SK-N-SH treated with all-trans-retinoic acid at 6 μM for 48 hours (cell line): ENCODE results near the gene RPS6KA2.

ENCODE experiments used
- ATAC-seq: fragments of 200-7000 bp; cut with Tn5 transposase; 3 replicates; pipeline ENCODE4 v1.9.1; 2020; ENCODE audit warnings: mild to moderate bottlenecking, moderate library complexity
- ARNTL ChIP-seq: fragments of 450-650 bp; formaldehyde crosslinking; IDR thresholded peaks from 2 replicates; pipeline ENCODE4 v1.5.0; 2020; ENCODE audit warnings: low read depth, mild to moderate bottlenecking, moderate library complexity, borderline replicate concordance
- BACH2 ChIP-seq: fragments of 250-450 bp; sonication (Bioruptor Pico); IDR thresholded peaks from 2 replicates; pipeline ENCODE4 v1.9.0; 2021; ENCODE audit warnings: mild to moderate bottlenecking, borderline replicate concordance
- CREB5 ChIP-seq: fragments of 250-450 bp; sonication (Bioruptor Pico); IDR thresholded peaks from 2 replicates; pipeline ENCODE4 v1.5.1; 2020; ENCODE audit warnings: low read depth, mild to moderate bottlenecking, moderate library complexity
- CSDC2 ChIP-seq: fragments of 250-450 bp; sonication (Bioruptor Pico); IDR thresholded peaks from 2 replicates; pipeline ENCODE4 v1.5.0; 2020; ENCODE audit warnings: mild to moderate bottlenecking, moderate library complexity
- ESRRG ChIP-seq: fragments of 250-450 bp; sonication (Bioruptor Pico); IDR thresholded peaks from 2 replicates; pipeline ENCODE4 v1.6.1; 2021; ENCODE audit warnings: mild to moderate bottlenecking
- GLIS3 ChIP-seq: fragments of 250-450 bp; sonication (Bioruptor Pico); IDR thresholded peaks from 2 replicates; pipeline ENCODE4 v1.5.0; 2020; ENCODE audit warnings: mild to moderate bottlenecking, moderate library complexity
- ISL1 ChIP-seq: fragments of 250-450 bp; sonication (Bioruptor Pico); IDR thresholded peaks from 2 replicates; pipeline ENCODE4 v2.1.2; 2022; ENCODE audit warnings: mild to moderate bottlenecking, moderate library complexity
- OSR1 ChIP-seq: fragments of 250-450 bp; sonication (Bioruptor Pico); IDR thresholded peaks from 2 replicates; pipeline ENCODE4 v1.8.0; 2022; ENCODE audit warnings: moderate library complexity, mild to moderate bottlenecking, inconsistent platforms
- PPARA ChIP-seq: fragments of 250-450 bp; sonication (Bioruptor Pico); IDR thresholded peaks from 2 replicates; pipeline ENCODE4 v1.5.0; 2020; ENCODE audit warnings: mild to moderate bottlenecking, borderline replicate concordance
- RARB ChIP-seq: fragments of 250-450 bp; sonication (Bioruptor Pico); IDR thresholded peaks from 2 replicates; pipeline ENCODE4 v1.8.0; 2021; ENCODE audit warnings: mild to moderate bottlenecking, moderate library complexity
- TCF4 ChIP-seq: fragments of 250-450 bp; sonication (Bioruptor Pico); IDR thresholded peaks from 2 replicates; pipeline ENCODE4 v1.8.0; 2021; ENCODE audit warnings: mild to moderate bottlenecking, moderate library complexity, borderline replicate concordance
- TOX ChIP-seq: fragments of 250-450 bp; sonication (Bioruptor Pico); IDR thresholded peaks from 2 replicates; pipeline ENCODE4 v1.8.0; 2021; ENCODE audit warnings: mild to moderate bottlenecking, moderate library complexity, borderline replicate concordance
- ZC3H10 ChIP-seq: fragments of 250-450 bp; sonication (Bioruptor Pico); IDR thresholded peaks from 2 replicates; pipeline ENCODE4 v1.5.1; 2021; ENCODE audit warnings: mild to moderate bottlenecking, moderate library complexity
- ZFP3 ChIP-seq: fragments of 250-450 bp; sonication (Bioruptor Pico); IDR thresholded peaks from 2 replicates; pipeline ENCODE4 v1.5.0; 2020; ENCODE audit warnings: mild to moderate bottlenecking, moderate library complexity
- ZFP30 ChIP-seq: fragments of 450-650 bp; formaldehyde crosslinking; IDR thresholded peaks from 2 replicates; pipeline ENCODE4 v1.5.0; 2022; ENCODE audit warnings: mild to moderate bottlenecking, moderate library complexity
- ZNF565 ChIP-seq: fragments of 450-650 bp; formaldehyde crosslinking; conservative IDR thresholded peaks from 2 replicates; pipeline ENCODE4 v1.5.0; 2020; ENCODE audit warnings: low read depth, mild to moderate bottlenecking, moderate library complexity
- ZNF70 ChIP-seq: fragments of 450-650 bp; formaldehyde crosslinking; IDR thresholded peaks from 2 replicates; pipeline ENCODE4 v1.5.0; 2020; ENCODE audit warnings: mild to moderate bottlenecking, moderate library complexity
- ZNF8 ChIP-seq: fragments of 450-650 bp; formaldehyde crosslinking; IDR thresholded peaks from 2 replicates; pipeline ENCODE4 v1.5.0; 2020; ENCODE audit warnings: mild to moderate bottlenecking, moderate library complexity
- TF ChIP-seq, protein P1 (sequence below): fragments of 250-450 bp; sonication (Bioruptor Pico); IDR thresholded peaks from 2 replicates; pipeline ENCODE4 v1.8.0; 2021; ENCODE audit warnings: low read depth, mild to moderate bottlenecking, moderate library complexity, borderline replicate concordance
- TF ChIP-seq, protein P2 (sequence below): fragments of 250-450 bp; sonication (Bioruptor Pico); IDR thresholded peaks from 2 replicates; pipeline ENCODE4 v1.5.0; 2020; ENCODE audit warnings: mild to moderate bottlenecking, moderate library complexity
- TF ChIP-seq, protein P3 (sequence below): fragments of 250-450 bp; sonication (Bioruptor Pico); IDR thresholded peaks from 2 replicates; pipeline ENCODE4 v1.5.1; 2021; ENCODE audit warnings: mild to moderate bottlenecking, moderate library complexity
- TF ChIP-seq, protein P4 (sequence below): fragments of 250-450 bp; sonication (Bioruptor Pico); IDR thresholded peaks from 2 replicates; pipeline ENCODE4 v1.8.0; 2020; ENCODE audit warnings: mild to moderate bottlenecking, moderate library complexity, borderline replicate concordance

RPS6KA2 gene

GRCh38 chr6:166477647-166478365 is 149.2 kb downstream of the RPS6KA2 start:
- TF ChIP-seq ZNF8 (CRISPR knock-in tag) (no peak), BACH2 (no peak), TCF4 (CRISPR knock-in tag) (no peak)
- TF ChIP-seq, protein P1, sequence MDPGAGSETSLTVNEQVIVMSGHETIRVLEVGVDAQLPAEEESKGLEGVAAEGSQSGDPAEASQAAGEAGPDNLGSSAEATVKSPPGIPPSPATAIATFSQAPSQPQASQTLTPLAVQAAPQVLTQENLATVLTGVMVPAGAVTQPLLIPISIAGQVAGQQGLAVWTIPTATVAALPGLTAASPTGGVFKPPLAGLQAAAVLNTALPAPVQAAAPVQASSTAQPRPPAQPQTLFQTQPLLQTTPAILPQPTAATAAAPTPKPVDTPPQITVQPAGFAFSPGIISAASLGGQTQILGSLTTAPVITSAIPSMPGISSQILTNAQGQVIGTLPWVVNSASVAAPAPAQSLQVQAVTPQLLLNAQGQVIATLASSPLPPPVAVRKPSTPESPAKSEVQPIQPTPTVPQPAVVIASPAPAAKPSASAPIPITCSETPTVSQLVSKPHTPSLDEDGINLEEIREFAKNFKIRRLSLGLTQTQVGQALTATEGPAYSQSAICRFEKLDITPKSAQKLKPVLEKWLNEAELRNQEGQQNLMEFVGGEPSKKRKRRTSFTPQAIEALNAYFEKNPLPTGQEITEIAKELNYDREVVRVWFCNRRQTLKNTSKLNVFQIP (CRISPR knock-in tag) = no peak
- TF ChIP-seq, all 23 proteins: peak for 0
- ATAC-seq = no peak

DNA sequence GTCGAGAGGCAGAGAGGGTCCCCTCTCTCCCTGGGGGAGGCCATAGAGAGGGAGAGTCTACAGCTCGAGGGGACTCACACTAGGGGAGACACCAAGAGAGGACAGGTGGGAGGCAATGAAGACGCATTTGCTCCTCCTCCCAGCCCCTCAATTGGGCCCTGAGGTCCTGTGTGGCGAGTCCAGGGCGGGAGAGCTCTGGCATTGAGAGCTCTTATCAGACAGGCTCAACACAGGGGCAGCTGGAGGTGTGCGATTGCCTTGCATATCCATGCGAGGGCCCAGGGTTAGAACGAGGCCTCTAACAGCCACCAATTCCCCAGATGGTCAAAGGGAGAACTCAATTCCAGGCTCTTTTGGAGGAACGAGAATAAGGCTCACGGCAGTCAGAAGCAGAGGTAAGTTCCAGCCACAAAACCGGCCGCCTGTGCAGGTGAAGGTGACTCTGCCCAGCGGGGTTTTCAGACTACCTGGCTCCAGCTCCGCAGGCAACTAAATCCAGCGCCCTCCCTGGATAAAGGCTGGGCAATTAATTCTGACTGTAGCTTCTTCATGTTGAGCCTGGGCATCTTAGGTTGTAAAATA is 150.3 kb downstream of the RPS6KA2 start:
- ATAC-seq = no peak
- TF ChIP-seq ARNTL (CRISPR knock-in tag) (no peak), CREB5 (CRISPR knock-in tag) (no peak), ESRRG (CRISPR knock-in tag) (no peak), ISL1 (CRISPR knock-in tag) (no peak), OSR1 (CRISPR knock-in tag) (no peak), CSDC2 (CRISPR knock-in tag) (no peak), ZFP3 (CRISPR knock-in tag) (no peak), ZFP30 (no peak), GLIS3 (CRISPR knock-in tag) (no peak), ZNF565 (CRISPR knock-in tag) (no peak), TCF4 (CRISPR knock-in tag) (no peak), PPARA (CRISPR knock-in tag) (no peak), ZC3H10 (CRISPR knock-in tag) (no peak), RARB (no peak)
- TF ChIP-seq, protein P1 (CRISPR knock-in tag) = no peak
- TF ChIP-seq, protein P2, sequence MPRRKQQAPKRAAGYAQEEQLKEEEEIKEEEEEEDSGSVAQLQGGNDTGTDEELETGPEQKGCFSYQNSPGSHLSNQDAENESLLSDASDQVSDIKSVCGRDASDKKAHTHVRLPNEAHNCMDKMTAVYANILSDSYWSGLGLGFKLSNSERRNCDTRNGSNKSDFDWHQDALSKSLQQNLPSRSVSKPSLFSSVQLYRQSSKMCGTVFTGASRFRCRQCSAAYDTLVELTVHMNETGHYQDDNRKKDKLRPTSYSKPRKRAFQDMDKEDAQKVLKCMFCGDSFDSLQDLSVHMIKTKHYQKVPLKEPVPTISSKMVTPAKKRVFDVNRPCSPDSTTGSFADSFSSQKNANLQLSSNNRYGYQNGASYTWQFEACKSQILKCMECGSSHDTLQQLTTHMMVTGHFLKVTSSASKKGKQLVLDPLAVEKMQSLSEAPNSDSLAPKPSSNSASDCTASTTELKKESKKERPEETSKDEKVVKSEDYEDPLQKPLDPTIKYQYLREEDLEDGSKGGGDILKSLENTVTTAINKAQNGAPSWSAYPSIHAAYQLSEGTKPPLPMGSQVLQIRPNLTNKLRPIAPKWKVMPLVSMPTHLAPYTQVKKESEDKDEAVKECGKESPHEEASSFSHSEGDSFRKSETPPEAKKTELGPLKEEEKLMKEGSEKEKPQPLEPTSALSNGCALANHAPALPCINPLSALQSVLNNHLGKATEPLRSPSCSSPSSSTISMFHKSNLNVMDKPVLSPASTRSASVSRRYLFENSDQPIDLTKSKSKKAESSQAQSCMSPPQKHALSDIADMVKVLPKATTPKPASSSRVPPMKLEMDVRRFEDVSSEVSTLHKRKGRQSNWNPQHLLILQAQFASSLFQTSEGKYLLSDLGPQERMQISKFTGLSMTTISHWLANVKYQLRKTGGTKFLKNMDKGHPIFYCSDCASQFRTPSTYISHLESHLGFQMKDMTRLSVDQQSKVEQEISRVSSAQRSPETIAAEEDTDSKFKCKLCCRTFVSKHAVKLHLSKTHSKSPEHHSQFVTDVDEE (CRISPR knock-in tag) = no peak
- TF ChIP-seq, all 23 proteins: peak for 0

- ATAC-seq = no peak
- TF ChIP-seq BACH2 (no peak), ARNTL (CRISPR knock-in tag) (no peak), CSDC2 (CRISPR knock-in tag) (no peak), ZNF70 (CRISPR knock-in tag) (no peak), ZNF565 (CRISPR knock-in tag) (no peak), ESRRG (CRISPR knock-in tag) (no peak), ZFP30 (no peak), TOX (CRISPR knock-in tag) (no peak), ISL1 (CRISPR knock-in tag) (no peak), RARB (no peak), GLIS3 (CRISPR knock-in tag) (no peak), CREB5 (CRISPR knock-in tag) (no peak), ZFP3 (CRISPR knock-in tag) (no peak), ZNF8 (CRISPR knock-in tag) (no peak)
- TF ChIP-seq, protein P3, sequence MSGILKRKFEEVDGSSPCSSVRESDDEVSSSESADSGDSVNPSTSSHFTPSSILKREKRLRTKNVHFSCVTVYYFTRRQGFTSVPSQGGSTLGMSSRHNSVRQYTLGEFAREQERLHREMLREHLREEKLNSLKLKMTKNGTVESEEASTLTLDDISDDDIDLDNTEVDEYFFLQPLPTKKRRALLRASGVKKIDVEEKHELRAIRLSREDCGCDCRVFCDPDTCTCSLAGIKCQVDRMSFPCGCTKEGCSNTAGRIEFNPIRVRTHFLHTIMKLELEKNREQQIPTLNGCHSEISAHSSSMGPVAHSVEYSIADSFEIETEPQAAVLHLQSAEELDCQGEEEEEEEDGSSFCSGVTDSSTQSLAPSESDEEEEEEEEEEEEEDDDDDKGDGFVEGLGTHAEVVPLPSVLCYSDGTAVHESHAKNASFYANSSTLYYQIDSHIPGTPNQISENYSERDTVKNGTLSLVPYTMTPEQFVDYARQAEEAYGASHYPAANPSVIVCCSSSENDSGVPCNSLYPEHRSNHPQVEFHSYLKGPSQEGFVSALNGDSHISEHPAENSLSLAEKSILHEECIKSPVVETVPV = no peak
- TF ChIP-seq, protein P4, sequence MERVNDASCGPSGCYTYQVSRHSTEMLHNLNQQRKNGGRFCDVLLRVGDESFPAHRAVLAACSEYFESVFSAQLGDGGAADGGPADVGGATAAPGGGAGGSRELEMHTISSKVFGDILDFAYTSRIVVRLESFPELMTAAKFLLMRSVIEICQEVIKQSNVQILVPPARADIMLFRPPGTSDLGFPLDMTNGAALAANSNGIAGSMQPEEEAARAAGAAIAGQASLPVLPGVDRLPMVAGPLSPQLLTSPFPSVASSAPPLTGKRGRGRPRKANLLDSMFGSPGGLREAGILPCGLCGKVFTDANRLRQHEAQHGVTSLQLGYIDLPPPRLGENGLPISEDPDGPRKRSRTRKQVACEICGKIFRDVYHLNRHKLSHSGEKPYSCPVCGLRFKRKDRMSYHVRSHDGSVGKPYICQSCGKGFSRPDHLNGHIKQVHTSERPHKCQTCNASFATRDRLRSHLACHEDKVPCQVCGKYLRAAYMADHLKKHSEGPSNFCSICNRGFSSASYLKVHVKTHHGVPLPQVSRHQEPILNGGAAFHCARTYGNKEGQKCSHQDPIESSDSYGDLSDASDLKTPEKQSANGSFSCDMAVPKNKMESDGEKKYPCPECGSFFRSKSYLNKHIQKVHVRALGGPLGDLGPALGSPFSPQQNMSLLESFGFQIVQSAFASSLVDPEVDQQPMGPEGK (CRISPR knock-in tag) = no peak
Observed at GRCh38 chr6:166476061-166476591, 150.9 kb downstream of the RPS6KA2 start.
